SHP77 treated with DMSO at 0.1 percent for 48 hours (cell line): ENCODE results near the gene KIF26B.
"Not testable (repeated sequence)": the region's sequence is repeated elsewhere in the genome, so short reads cannot be mapped to it uniquely, and the experiment has no call there.

Experiments
- DNase-seq: peaks from one replicate; lab custom pipeline; 2025; lab: John Stamatoyannopoulos, UW

The KIF26B gene

DNA sequence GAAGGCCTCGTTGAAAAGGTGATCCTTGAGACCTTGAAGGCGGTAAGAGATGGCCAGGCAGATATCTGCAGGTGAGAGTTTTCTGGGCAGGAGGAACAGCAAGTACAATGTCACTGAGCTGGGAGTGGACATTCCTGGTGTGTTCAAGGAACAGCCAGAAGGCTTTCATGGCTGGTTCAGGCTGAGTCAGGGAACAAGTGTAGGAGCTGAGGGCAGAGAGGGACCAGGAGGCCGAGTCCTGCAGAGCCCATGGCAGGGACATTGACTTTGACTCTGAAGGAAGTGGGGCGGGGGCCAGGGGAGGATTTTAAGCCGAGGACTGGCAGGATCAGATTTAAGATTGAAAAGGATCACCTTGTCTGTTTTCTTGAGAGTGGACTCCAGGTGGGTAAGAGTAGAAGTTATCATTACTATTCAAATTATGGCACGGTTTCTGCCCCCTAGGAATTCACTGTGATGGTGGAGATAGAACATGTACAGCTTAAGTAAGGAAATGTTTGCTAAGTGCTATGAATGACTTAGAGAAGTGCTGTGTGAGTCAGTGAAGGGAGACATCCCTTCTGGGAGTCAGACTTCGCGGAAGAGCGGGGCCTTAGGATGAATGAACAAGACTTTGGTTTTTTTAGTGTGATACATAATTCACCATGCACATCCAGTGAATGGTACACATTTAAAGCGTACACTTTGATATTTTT is 202.3 kb downstream of the KIF26B start:
- DNase-seq = no peak

DNA sequence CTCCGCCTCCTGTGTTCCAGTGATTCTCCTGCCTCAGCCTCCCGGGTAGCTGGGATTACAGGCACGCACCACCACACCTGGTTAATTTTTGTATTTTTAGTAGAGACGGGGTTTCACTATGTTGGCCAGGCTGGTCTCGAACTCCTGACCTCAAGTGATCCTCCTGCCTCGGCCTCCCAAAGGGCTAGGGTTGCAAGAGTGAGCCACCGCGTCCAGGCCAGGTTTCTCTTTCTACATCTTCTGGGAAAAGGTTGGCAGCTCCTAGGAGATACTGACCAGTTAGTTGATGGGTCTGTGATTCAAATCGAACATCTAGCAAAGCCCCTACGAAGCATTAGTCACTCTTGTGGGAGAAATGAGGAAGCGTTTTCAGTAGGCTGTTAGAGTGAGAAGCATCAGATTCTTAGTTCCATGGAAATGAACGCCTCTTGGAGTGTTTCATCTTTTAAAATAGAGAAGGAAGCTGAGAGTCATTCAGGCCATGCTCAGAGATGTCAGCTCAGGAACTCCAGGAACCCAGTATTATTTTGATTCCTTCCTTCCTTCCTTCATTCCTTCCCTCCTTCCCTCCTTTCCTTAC is 204.4 kb downstream of the KIF26B start:
- DNase-seq = not testable (repeated sequence)

DNA sequence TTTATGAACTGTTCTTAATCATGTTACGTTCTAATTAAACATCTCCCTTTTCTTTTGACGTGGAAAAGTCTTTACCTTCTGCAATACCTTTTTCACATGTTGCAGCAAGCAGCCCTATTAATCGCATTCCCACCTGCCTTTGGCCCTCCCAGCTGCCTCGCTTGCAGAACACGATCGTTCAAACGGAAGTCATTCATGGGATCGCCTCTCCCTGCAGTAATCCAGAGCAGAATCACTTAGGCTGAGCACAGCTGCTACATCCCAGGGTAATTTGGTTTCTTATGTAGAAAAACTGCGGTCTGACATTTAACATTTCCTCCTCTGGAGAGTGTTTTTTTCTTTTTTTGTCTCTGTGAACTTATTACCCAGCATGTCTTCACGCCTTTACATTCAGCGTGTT is 206.3 kb downstream of the KIF26B start:
- DNase-seq = no peak

DNA sequence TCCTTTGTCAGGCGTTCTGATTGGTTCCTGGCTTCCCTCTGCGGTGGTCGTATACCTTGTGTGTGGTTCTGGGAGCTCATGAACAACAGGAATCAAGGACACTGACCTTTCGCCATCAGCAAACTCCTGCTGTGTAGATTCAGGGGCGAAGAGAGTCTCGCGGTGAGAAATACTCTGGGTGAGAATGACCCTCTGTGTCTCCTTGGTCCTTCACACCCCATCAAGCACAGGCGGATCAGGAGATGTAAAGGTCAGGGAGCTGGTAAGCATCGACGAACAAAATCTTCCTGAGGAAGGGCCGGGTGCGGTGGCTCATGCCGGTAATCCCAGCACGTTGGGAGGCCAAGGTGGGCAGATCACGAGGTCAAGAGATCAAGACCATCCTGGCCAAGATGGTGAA is 207.2 kb downstream of the KIF26B start:
- DNase-seq = no peak

DNA sequence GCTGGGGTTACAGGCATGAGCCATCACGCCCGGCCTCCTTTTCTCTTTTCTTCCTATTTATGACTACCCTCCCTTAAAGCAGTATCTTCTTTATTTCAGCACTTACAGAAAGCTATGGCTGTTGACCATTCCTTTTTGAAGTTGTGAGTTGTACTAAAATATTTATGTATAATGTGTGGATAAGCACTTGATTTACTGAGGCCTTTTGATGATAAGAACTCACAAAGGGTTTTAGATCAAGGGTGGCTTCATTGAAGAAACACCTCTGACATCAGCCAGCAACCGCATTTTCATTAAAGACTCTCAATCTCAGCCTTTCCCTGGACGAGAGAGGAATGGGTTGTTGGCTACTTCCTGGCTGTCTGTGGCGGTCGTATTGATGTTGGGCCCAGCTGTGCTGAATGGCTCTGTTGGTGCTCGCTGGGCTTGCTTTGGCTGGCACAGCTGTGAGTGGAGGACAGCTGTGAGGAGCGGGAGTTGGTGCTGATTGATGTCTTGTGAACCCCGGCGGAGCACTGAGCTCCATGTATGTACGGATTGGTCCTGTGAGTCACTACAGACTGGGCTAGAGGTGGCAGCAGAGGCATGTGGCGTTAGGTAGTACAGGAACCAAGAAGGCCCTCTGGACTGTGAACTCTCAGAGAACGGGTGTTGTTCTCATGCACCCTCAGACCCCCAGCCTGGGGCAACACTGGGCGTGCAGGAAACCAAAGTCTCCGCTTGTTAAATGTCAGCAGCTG is 208.8 kb downstream of the KIF26B start:
- no peak for DNase-seq

DNA sequence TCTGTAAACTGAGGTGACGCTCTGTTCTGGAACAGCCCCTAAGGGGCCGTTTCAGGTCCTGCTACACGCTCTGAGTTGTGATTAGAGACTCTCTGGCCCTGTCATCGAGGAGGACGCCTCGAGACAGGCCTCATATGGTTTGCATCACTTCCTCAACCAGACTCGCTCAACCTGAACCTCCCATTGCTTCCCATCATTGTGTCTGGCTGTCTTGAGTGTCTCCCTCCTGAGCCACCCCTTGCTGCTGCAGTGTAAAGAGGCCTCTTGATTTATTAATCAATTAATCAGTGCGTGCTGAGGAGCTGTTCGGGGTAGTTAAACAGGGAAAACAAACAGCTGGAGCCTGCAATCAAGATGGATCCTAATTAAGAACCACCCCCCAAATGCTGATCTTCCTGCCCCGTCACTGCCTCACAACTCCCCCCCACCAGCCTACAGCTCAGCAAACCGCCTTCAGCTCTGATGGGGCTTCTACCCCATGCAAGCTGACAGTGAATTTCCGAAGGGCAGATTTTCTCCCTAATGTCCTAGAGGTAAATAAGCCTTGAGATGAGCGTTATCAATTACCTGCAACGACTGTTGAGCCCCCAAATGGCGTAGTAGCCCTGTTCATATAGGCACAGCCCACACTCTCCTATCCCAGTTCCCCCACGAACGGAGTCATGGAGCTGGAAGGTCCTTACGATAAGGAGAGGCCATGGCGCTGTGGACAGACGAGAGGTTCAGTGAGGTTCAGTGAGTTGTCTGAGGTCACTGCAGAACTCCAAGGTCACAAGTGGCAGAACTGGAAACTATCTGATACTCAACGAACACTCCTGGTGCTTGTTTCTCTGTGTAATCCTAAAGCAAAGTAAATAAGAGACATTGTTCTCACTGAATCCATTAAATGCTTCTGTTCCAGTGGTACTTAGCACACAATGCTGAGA is 210.6 kb downstream of the KIF26B start:
- no peak for DNase-seq

DNA sequence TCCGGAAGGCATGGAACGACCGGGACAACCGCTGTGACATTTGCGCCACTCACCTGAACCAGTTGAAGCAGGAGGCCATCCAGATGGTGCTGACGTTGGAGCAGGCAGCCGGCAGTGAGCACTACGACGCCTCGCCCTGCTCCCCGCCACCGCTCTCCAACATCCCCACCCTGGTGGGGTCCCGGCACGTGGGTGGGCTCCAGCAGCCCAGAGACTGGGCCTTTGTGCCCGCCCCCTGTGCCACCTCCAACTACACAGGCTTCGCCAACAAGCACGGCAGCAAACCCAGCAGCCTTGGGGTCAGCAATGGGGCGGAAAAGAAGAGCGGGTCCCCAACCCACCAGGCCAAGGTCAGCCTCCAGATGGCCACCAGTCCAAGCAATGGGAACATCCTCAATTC is 212.1 kb downstream of the KIF26B start:
- DNase-seq = no peak

DNA sequence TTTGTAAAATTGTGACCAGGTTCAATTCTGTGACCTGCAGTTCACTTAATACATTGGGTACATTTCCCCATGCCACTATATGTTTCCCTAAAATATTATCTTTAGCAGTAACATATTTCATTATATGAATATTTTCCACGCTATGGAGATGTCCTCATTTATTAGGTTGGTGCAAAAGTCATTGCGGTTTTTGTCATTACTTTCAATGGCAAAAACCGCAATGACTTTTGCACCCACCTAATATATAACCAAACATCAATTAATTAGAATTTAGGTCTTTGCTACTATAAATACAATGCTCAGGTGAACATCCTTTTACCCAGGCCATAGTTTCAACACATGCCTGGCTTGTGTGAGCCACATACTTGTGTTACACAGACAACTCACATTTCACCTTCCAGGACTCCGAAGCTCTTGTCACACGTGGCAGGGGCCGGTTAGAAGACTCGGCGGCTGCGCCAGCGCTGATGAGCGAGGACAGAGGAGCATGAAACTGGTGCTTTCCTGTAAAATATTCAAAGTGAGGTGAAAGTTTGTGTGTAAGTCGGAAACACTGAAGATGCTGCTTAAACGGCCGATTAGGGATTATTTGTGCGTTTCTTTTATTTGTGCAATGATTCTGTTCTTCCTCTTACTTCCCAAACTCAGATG is 215.5 kb downstream of the KIF26B start:
- DNase-seq = no peak

DNA sequence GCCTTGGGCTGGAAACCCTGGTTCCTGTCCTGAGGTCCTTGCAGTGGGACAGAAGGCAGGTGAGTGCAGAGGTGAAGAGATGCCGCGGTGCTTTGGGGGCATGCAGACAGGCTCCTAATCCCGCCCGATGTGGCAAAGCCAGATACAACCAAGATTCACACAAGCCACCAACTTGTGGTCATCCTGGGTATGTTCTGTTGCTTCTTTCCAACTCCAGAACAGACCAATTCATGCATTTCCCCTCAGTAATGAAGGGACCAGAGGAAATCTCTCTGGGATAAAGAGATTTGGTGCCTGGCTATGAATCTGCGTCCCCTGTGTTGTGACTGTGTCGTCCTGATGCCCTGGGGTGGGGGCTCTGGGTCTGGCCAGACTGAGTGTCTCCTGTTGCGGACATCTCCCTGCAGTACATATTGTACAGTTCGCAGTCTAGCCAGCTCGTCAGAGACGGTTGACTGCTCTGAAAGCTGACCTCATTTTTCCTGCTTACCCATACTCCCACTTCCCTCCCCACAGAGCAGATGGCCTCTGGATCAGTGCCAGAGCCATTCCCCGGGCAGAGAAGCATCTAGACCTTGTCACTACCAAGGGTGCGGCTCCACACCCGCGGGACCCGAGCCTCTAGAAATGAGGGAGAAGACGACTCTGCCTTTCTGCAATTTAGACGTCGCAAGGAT is 216.3 kb downstream of the KIF26B start:
- DNase-seq = peak; percentile 50

DNA sequence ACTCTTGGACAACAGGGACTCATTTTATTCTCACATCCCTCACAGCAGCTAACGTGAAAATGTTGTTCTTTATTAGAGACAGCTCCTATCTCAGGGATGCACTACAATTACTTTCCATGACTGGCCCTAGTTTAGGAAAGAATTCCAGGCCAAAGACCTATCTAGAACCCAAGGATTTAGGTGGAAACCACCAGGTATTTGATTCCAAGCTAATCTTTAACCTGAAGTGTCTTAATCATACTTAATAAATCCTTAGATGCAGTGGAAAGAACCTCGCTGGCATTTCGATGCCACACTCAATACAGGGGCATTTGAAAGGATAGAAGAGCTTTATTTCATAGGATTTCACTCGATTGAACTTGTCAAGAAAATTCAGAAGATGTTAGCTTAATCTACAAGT is 218.3 kb downstream of the KIF26B start:
- DNase-seq = no peak

DNA sequence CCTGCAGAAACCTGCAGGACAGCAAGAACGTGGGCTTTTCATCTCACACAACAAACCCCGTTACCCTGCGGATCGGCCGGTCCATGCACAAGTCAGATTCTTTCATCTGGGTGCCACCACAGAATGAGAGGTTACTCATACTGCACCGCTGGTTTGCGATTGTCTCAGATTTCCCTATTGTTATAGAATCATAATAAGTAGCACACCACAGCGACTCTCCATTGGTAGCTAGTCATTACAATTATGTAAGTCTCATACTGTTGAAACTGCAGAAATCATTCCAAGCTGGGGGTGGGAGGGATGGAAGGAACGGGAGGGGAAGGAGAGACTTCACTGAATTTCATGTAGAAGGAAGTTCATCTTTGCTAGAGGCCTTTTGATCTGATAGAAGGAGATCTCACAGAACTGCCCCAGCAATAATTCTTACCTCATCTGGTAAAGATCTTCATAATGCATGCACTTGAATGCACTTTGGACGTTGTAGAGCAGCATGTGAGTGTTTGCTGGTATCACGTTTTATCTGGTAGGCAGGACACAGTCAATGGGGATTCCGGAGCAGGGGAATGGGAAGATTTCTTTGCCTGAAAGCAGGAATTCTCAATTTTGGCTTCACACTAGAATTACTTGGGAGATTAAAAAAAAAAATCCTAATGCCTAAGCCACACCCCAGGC is 221.1 kb downstream of the KIF26B start:
- DNase-seq = no peak

DNA sequence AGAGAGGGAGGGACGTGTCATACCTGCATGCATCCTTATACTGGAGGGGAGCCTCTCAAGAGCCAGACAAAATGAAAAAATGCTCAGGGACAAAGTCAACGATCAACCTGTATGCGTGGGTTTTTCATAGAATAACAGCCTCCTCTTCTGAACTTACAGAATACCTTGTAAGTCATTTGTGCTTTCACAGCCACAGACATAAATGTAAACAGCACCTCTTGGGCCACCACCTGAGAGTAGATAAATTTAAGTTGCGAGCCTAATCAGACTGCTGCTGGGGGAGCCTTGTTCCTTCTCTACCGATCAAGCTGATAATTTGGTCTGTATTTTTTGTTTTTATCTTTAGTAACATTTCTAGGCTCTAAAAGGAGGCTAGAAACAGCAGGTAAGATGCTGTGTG is 223.1 kb downstream of the KIF26B start:
- no peak for DNase-seq

DNA sequence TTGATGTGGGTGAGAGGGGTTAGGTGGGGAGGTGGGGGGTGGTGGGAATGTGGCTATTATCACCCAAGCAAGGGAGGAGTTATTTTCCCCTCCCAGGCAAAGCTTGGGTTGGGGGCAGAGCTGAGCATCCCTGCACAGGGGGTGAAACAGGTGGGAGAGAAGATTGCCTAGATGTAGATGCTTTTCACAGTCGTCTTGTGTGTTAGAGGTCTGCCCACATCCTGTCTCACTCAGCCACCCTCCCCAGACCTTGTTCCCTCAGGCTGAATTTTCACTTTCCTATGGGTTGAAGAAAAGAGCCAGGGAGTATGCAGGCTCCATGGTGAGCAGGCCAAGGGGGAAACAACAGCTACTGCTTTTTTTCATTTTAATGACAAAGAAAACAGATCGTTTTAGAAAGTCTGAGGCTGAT is 223.5 kb downstream of the KIF26B start:
- DNase-seq = no peak

DNA sequence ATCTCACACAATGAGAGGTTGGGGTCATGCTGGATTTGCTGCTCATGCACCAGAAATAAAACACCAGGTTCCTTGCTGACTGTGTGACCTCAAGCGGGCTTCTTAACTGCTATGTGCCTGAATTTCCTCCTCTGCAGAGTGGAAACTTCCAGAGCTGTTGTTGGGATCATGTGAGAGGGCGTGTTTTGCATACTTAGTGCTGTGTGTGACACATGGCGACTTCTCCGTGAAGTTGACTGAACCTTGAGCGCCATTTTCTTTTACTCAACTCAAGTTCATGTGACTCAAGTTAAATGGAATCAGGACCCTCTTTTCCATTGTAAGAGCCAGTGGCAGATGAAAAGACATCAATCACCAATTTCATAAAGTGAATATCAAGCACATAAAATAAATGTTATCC is 224.0 kb downstream of the KIF26B start:
- DNase-seq = no peak

DNA sequence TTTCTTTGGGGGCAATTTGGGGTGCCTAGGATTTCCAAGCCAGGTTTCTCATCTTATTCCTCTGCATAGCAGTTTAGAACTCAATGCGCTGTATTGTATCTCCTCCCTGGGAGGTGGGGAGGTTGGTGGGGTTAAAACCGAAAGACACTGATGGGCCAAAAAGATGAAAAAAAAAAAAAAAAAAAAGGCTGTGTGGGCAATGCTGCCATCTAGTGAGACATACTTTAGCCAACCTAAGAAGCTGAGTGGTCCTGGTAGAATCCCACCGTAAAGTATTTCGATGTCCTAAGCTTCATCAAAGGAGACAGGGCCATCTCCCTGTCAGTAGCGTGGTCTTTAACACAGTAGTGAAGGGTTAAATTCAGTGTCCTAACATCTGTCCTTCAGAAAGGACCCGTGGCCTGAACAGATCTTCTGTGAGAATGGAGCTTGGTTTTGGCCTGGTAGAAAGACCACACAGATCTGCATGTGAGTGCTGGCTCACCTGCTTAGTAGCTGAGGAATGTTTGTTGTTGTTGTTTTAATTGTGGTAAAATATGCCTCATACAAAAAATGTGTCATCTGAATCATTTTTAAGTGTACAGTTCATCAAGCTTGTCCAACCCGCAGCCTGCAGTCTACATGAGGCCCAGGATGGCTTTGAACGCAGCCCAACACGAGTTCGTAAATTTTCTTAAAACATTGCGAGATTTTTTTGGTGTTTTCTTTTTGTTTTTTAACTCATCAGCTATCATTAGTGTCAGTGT is 226.2 kb downstream of the KIF26B start:
- DNase-seq = no peak

DNA sequence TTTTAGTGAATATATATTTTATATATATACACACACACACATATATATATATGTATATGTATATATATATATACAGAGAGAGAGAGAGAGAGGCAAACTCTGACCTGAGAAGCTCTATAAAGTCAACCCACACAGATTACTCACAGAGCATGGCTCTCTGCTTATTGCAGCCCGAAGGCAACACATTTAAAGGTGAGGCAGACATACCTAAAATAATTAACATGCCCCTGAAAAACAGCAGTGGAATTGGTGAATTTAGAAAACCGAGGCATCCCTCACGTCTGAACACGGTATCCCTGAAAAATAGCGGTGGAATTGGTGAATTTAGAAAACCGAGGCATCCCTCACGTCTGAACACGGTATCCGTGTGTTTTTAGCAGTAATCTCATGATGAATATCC is 228.2 kb downstream of the KIF26B start:
- DNase-seq = no peak

DNA sequence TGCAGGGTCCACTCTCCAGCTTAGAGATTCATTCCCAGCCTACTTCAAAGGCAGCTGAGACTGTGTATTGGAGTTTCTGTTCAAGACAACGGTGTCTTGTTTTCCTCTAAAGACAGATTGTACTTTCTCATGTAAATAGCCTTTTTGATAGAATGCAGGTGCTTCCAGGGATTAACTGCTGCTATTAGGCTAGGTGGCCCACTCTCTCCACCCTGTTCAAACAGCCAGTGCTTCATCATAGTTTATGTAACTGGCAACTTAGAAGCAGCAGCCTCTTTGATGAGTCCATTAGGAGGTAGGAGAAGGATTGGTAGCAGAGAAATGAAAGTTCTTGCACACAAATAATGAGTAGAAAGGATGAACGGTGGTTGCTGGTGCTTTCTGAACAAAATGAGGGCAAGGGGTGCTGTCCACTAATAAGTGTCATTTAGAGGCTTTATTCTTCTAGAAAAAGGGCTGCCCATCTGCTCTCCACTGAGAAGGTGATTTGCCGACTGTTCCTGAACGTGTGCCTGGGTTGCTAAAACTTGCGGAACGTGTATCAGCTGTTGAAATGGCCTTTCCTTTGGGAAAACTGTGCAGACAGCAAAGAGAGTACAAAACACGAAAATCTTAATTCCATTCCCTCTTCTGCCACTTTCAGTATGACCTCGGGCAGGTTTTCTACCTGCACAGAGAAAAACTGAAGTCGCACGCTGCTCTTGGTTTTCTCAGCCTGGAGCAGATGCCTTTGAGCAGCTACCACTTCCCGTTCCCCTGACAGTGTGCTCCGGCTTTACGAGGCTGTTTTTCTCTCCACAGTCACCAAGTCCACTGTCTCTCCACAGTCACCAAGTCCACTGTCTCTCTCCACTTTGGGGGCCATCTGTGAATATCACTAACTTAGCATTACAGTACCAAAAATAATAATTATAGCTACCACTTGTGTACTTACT is 228.9 kb downstream of the KIF26B start:
- DNase-seq = no peak

DNA sequence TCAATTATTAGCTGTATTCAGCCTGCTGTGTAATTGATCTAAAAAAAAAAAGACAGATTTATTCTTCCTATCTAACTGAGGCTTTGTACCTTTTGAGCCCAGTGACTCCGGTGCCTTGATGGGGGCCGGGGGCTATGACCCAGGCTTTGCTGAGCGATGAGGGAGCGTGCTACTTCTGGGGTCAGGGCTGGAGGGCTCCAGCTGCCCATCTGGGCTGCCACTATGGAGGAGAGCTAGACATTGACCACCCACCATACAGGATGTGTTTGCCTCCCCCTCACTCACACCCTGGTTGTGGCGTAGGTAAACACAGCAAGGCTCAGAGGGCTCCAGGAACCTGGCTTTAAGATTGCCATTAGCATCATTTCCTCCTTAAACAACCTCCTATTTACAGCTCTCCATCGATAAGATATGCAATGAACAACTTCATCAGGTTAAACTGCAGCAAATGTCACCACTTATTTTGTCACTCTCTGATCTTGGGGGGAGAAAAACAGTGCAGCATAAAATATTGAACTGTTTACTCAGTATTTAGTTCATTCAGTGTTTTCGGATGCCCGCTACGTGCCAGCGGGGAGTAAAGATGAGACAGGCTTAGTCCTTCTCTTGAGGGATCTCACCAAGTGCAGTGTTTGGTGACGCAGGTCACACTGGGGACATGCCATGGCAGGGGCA is 231.6 kb downstream of the KIF26B start:
- no peak for DNase-seq
